Measurements from ENCODE around the gene BCL11B.

Gene BCL11B

GRCh38 chr14:99124482-99125105 lies 147.4 kb downstream of the BCL11B start:
- TF ChIP-seq ZFP30 (CRISPR knock-in tag; IDR thresholded peaks at IDR 0.05) (no peak), TCF4 (CRISPR knock-in tag; IDR thresholded peaks at IDR 0.05; ENCODE audit: borderline replicate concordance) (no peak), RARB (CRISPR knock-in tag; IDR thresholded peaks at IDR 0.05) (no peak), ZNF8 (CRISPR knock-in tag; IDR thresholded peaks at IDR 0.05) (no peak), ZNF565 (CRISPR knock-in tag; conservative IDR thresholded peaks at IDR 0.05; ENCODE audit: low read depth) (no peak), OSR1 (CRISPR knock-in tag; IDR thresholded peaks at IDR 0.05) (no peak), ZNF70 (CRISPR knock-in tag; IDR thresholded peaks at IDR 0.05) (no peak), ARNTL (CRISPR knock-in tag; IDR thresholded peaks at IDR 0.05; ENCODE audit: borderline replicate concordance, low read depth) (no peak), CREB5 (CRISPR knock-in tag; IDR thresholded peaks at IDR 0.05; ENCODE audit: low read depth) (no peak), ZFP3 (CRISPR knock-in tag; IDR thresholded peaks at IDR 0.05) (no peak), SNAI2 (CRISPR knock-in tag; IDR thresholded peaks at IDR 0.05) (no peak), TOX (CRISPR knock-in tag; IDR thresholded peaks at IDR 0.05; ENCODE audit: borderline replicate concordance) (no peak), TSHZ2 (CRISPR knock-in tag; IDR thresholded peaks at IDR 0.05) (no peak), GLIS3 (CRISPR knock-in tag; IDR thresholded peaks at IDR 0.05) (no peak), PPARA (CRISPR knock-in tag; IDR thresholded peaks at IDR 0.05; ENCODE audit: borderline replicate concordance) (no peak), ZC3H10 (CRISPR knock-in tag; IDR thresholded peaks at IDR 0.05) (no peak), BACH2 (CRISPR knock-in tag; IDR thresholded peaks at IDR 0.05; ENCODE audit: borderline replicate concordance) (no peak), CSDC2 (CRISPR knock-in tag; IDR thresholded peaks at IDR 0.05) (no peak), ISL1 (CRISPR knock-in tag; IDR thresholded peaks at IDR 0.05) (no peak)
- peak; percentile 35; the same call in 1 of the 3 replicates for ATAC-seq

- no peak for ATAC-seq
- TF ChIP-seq RARB (CRISPR knock-in tag; IDR thresholded peaks at IDR 0.05) (no peak), PPARA (CRISPR knock-in tag; IDR thresholded peaks at IDR 0.05; ENCODE audit: borderline replicate concordance) (no peak), TSHZ2 (CRISPR knock-in tag; IDR thresholded peaks at IDR 0.05) (no peak), ZNF70 (CRISPR knock-in tag; IDR thresholded peaks at IDR 0.05) (no peak), ESRRG (CRISPR knock-in tag; IDR thresholded peaks at IDR 0.05) (no peak), ISL1 (CRISPR knock-in tag; IDR thresholded peaks at IDR 0.05) (no peak), ZFP3 (CRISPR knock-in tag; IDR thresholded peaks at IDR 0.05) (no peak), ZNF565 (CRISPR knock-in tag; conservative IDR thresholded peaks at IDR 0.05; ENCODE audit: low read depth) (no peak), TCF4 (CRISPR knock-in tag; IDR thresholded peaks at IDR 0.05; ENCODE audit: borderline replicate concordance) (no peak), SNAI2 (CRISPR knock-in tag; IDR thresholded peaks at IDR 0.05) (no peak), OSR1 (CRISPR knock-in tag; IDR thresholded peaks at IDR 0.05) (no peak), ZNF8 (CRISPR knock-in tag; IDR thresholded peaks at IDR 0.05) (no peak)
Observed at GRCh38 chr14:99123208-99123870, 148.7 kb downstream of the BCL11B start.

GRCh38 chr14:99122521-99123125 lies 149.4 kb downstream of the BCL11B start:
- no peak for ATAC-seq
- TF ChIP-seq SNAI2 (CRISPR knock-in tag; IDR thresholded peaks at IDR 0.05), result no peak
- TF ChIP-seq ISL1 (CRISPR knock-in tag; IDR thresholded peaks at IDR 0.05), result no peak
- TF ChIP-seq TOX (CRISPR knock-in tag; IDR thresholded peaks at IDR 0.05; ENCODE audit: borderline replicate concordance), result no peak
- TF ChIP-seq ZNF565 (CRISPR knock-in tag; conservative IDR thresholded peaks at IDR 0.05; ENCODE audit: low read depth), result no peak
